Activated naive CD4-positive, alpha-beta T cell treated with anti-CD3 and anti-CD28 coated beads for 36 hours (primary cell): ENCODE data around the gene CYP2W1. TPM values are rescaled to one million over a fixed set of nuclear protein-coding genes. Genes with fewer than 3 reads are reported as not detected.
A peak's percentile ranks its signal among the peaks of the same experiment; 100 is the strongest.

Experiments used
- CTCF ChIA-PET: fragments of 350-600 bp; sonication (Branson Sonifier 250); formaldehyde crosslinking; loops from one replicate; lab custom pipeline; 2021; ENCODE audit warnings: antibody characterized with exemption; lab: Charles Lee
- DNase-seq: peaks from one replicate; pipeline ENCODE4 v3.0.0-alpha.2; 2020
- H3K27ac Mint-ChIP-seq: one replicate; pipeline ENCODE4 v1.8.0; 2021; ENCODE audit warnings: mild to moderate bottlenecking, mixed read lengths
- H3K27me3 Mint-ChIP-seq: one replicate; pipeline ENCODE4 v1.8.0; 2021; ENCODE audit warnings: low read depth, mixed read lengths
- H3K36me3 Mint-ChIP-seq: one replicate; pipeline ENCODE4 v1.8.0; 2021; ENCODE audit warnings: low read depth, mixed read lengths
- H3K4me1 Mint-ChIP-seq: one replicate; pipeline ENCODE4 v1.8.0; 2021; ENCODE audit warnings: low read depth, mixed read lengths
- H3K4me3 Mint-ChIP-seq: one replicate; pipeline ENCODE4 v1.8.0; 2021; ENCODE audit warnings: mild to moderate bottlenecking, moderate library complexity, mixed read lengths
- H3K9me3 Mint-ChIP-seq: one replicate; pipeline ENCODE4 v1.8.0; 2021; ENCODE audit warnings: mixed read lengths
- intact Hi-C: fragments of 100-400 bp; cut with micrococcal nuclease; formaldehyde crosslinking; loops from one replicate; pipeline ENCODE4 v1.15.1; 2023
- total RNA-seq, 2 experiments: library from RNA; stranded (reverse); gene quantifications; one replicate each; pipeline ENCODE4 v1.2.3, GENCODE V29; 2021

Gene CYP2W1
- total RNA-seq, 2 experiments from 2014 or later: not detected

- intact Hi-C loops: loop anchor here (2.0 kb wide), 2 partner anchors 33 to 71 kb away; partner anchors contain the start of gene GPR146
- no peak for DNase-seq
- CTCF ChIA-PET: interaction anchor here (4.6 to 6.2 kb wide), 2 partner anchors 20 to 65 kb away, joined by 31 to 38 read pairs; no protein-coding TSS in a partner anchor
- H3K27me3 Mint-ChIP-seq: no peaks in the 10 kb centered on the region
- peak overlapping the region; percentile 91 for H3K27ac Mint-ChIP-seq
- H3K4me3 Mint-ChIP-seq: peak overlapping the region; percentile 92
- peaks cover 33% of the 10 kb centered on the region for H3K4me1 Mint-ChIP-seq
- H3K9me3 Mint-ChIP-seq: no peaks in the 10 kb centered on the region
- H3K36me3 Mint-ChIP-seq: peaks cover 20% of the 10 kb centered on the region
Observed at GRCh38 chr7:974172-974571, 8.8 kb upstream of the CYP2W1 start.

GRCh38 chr7:974820-975681 is 7.9 kb upstream of the CYP2W1 start, which contains the start of gene COX19:
COX19 (minus strand) TSS chr7:975549; CDS start chr7:975509, 40 bp downstream.
- CTCF ChIA-PET: interaction anchor here (1.0 to 6.2 kb wide), 5 partner anchors 19 to 191 kb away, joined by 3 to 38 read pairs (median 4); no protein-coding TSS in a partner anchor
- Mint-ChIP-seq H3K27ac (peak within 1 kb of the TSS; percentile 91), H3K9me3 (no peaks in the 10 kb centered on the region), H3K4me3 (peak within 1 kb of the TSS; percentile 92), H3K27me3 (no peaks in the 10 kb centered on the region), H3K4me1 (peaks cover 33% of the 10 kb centered on the region), H3K36me3 (peaks cover 18% of the 10 kb centered on the region)
- peak; percentile 91 for DNase-seq
- intact Hi-C loops: loop anchor here (1.0 to 2.0 kb wide), 6 partner anchors 34 to 163 kb away; partner anchors contain the start of genes GET4 and GPR146

GRCh38 chr7:975702-976473 is 7.1 kb upstream of the CYP2W1 start:
- CTCF ChIA-PET: interaction anchor here (1.0 to 6.2 kb wide), 5 partner anchors 18 to 192 kb away, joined by 3 to 38 read pairs (median 4); no protein-coding TSS in a partner anchor
- Mint-ChIP-seq H3K4me1 (peaks cover 31% of the 10 kb centered on the region), H3K27me3 (no peaks in the 10 kb centered on the region), H3K4me3 (peak overlapping the region; percentile 92), H3K36me3 (peaks cover 17% of the 10 kb centered on the region), H3K27ac (no peak overlapping the region), H3K9me3 (no peaks in the 10 kb centered on the region)
- intact Hi-C loops: loop anchor here (1.0 to 2.0 kb wide), 6 partner anchors 35 to 162 kb away; partner anchors contain the start of genes GET4 and GPR146
- DNase-seq: no peak

GRCh38 chr7:976901-977325 is 6.1 kb upstream of the CYP2W1 start:
- Mint-ChIP-seq H3K27ac (no peak overlapping the region), H3K27me3 (no peaks in the 10 kb centered on the region)
- CTCF ChIA-PET: interaction anchor here (6.2 kb wide), 1 partner anchor 17 kb away, joined by 38 read pairs; no protein-coding TSS in a partner anchor

GRCh38 chr7:977326-978048 is 5.5 kb upstream of the CYP2W1 start:
- Mint-ChIP-seq H3K36me3 (peaks cover 7% of the 10 kb centered on the region), H3K4me1 (peaks cover 19% of the 10 kb centered on the region), H3K4me3 (no peak overlapping the region), H3K27ac (no peak overlapping the region), H3K9me3 (no peaks in the 10 kb centered on the region), H3K27me3 (no peaks in the 10 kb centered on the region)
- no peak for DNase-seq
- intact Hi-C loops: no loop called here
- CTCF ChIA-PET: interaction anchor here (2.5 to 6.2 kb wide), 2 partner anchors 16 to 88 kb away, joined by 9 to 38 read pairs; no protein-coding TSS in a partner anchor

More at GRCh38 chr7:976901-977325, 6.1 kb upstream of the CYP2W1 start:
- H3K9me3 Mint-ChIP-seq: no peaks in the 10 kb centered on the region
- H3K4me3 Mint-ChIP-seq: no peak overlapping the region
- peaks cover 25% of the 10 kb centered on the region for H3K4me1 Mint-ChIP-seq
- peaks cover 13% of the 10 kb centered on the region for H3K36me3 Mint-ChIP-seq
- intact Hi-C loops: no loop called here
- no peak for DNase-seq

- H3K9me3 Mint-ChIP-seq: no peaks in the 10 kb centered on the region
- H3K4me1 Mint-ChIP-seq: peaks cover 15% of the 10 kb centered on the region
- no peaks in the 10 kb centered on the region for H3K27me3 Mint-ChIP-seq
- no peak overlapping the region for H3K27ac Mint-ChIP-seq
- no peak overlapping the region for H3K4me3 Mint-ChIP-seq
- H3K36me3 Mint-ChIP-seq: peaks cover 3% of the 10 kb centered on the region
- DNase-seq: no peak
- intact Hi-C loops: no loop called here
- CTCF ChIA-PET: interaction anchor here (2.5 to 6.2 kb wide), 2 partner anchors 16 to 88 kb away, joined by 9 to 38 read pairs; no protein-coding TSS in a partner anchor
Observed at GRCh38 chr7:978049-978346, 5.0 kb upstream of the CYP2W1 start.

- Mint-ChIP-seq H3K36me3 (no peaks in the 10 kb centered on the region), H3K27me3 (no peaks in the 10 kb centered on the region)
- CTCF ChIA-PET: interaction anchor here (2.5 to 6.2 kb wide), 2 partner anchors 15 to 87 kb away, joined by 9 to 38 read pairs; no protein-coding TSS in a partner anchor
Observed at GRCh38 chr7:978416-979091, 4.4 kb upstream of the CYP2W1 start.

GRCh38 chr7:979151-979550 is 3.8 kb upstream of the CYP2W1 start:
- CTCF ChIA-PET: interaction anchor here (2.5 to 6.2 kb wide), 2 partner anchors 15 to 87 kb away, joined by 9 to 38 read pairs; no protein-coding TSS in a partner anchor
- Mint-ChIP-seq H3K9me3 (no peaks in the 10 kb centered on the region), H3K4me1 (peaks cover 7% of the 10 kb centered on the region), H3K27ac (no peak overlapping the region), H3K27me3 (no peaks in the 10 kb centered on the region), H3K4me3 (no peak overlapping the region), H3K36me3 (no peaks in the 10 kb centered on the region)
- intact Hi-C loops: no loop called here
- DNase-seq: no peak

More at GRCh38 chr7:978416-979091, 4.4 kb upstream of the CYP2W1 start:
- intact Hi-C loops: no loop called here
- DNase-seq: no peak
- Mint-ChIP-seq H3K4me1 (peaks cover 9% of the 10 kb centered on the region), H3K4me3 (no peak overlapping the region), H3K27ac (no peak overlapping the region), H3K9me3 (no peaks in the 10 kb centered on the region)

GRCh38 chr7:979886-980571 is 3.0 kb upstream of the CYP2W1 start:
- intact Hi-C loops: no loop called here
- H3K27me3 Mint-ChIP-seq: no peaks in the 10 kb centered on the region
- CTCF ChIA-PET: interaction anchor here (2.5 kb wide), 1 partner anchor 86 kb away, joined by 9 read pairs; no protein-coding TSS in a partner anchor

GRCh38 chr7:981793-982510 is 1.0 kb upstream of the CYP2W1 start:
- DNase-seq: no peak
- Mint-ChIP-seq H3K27ac (no peak overlapping the region), H3K4me3 (no peak overlapping the region), H3K36me3 (no peaks in the 10 kb centered on the region), H3K4me1 (no peaks in the 10 kb centered on the region), H3K27me3 (peaks cover 9% of the 10 kb centered on the region), H3K9me3 (no peaks in the 10 kb centered on the region)
- CTCF ChIA-PET: interaction anchor here (1.2 to 2.9 kb wide), 2 partner anchors 11 to 83 kb away, joined by 3 to 13 read pairs; no protein-coding TSS in a partner anchor
- intact Hi-C loops: no loop called here

More at GRCh38 chr7:979886-980571, 3.0 kb upstream of the CYP2W1 start:
- H3K4me1 Mint-ChIP-seq: no peaks in the 10 kb centered on the region
- no peak overlapping the region for H3K4me3 Mint-ChIP-seq
- DNase-seq: no peak
- H3K36me3 Mint-ChIP-seq: no peaks in the 10 kb centered on the region
- no peak overlapping the region for H3K27ac Mint-ChIP-seq
- H3K9me3 Mint-ChIP-seq: no peaks in the 10 kb centered on the region
